PFSK-1 (cell line): ENCODE measurements around the gene EPHA5.

Experiments
- FOXP2 ChIP-seq: optimal IDR thresholded peaks from 2 replicates; pipeline ENCODE3; 2011; ENCODE audit warnings: borderline replicate concordance, control low read depth, inconsistent platforms; ENCODE audit not compliant: insufficient read depth; ENCODE audit errors: extremely low read length, extremely low read depth
- POLR2AphosphoS5 ChIP-seq: IDR thresholded peaks from 2 replicates; pipeline ENCODE4 v1.6.1; 2012; ENCODE audit warnings: low read depth, mild to moderate bottlenecking, control low read depth, low read length, moderate library complexity
- SIN3A ChIP-seq: IDR thresholded peaks from 2 replicates; pipeline ENCODE4 v1.6.1; 2012; ENCODE audit warnings: mild to moderate bottlenecking, low read length, moderate library complexity, borderline replicate concordance; ENCODE audit not compliant: insufficient read depth
- TAF1 ChIP-seq: IDR thresholded peaks from 2 replicates; pipeline ENCODE4 v1.6.1; 2012; ENCODE audit warnings: low read length, control low read depth, borderline replicate concordance; ENCODE audit not compliant: insufficient read depth
- TF ChIP-seq, protein P1 (sequence below), 2 experiments: IDR thresholded peaks; 2 replicates each; pipeline versions ENCODE4 v1.6.1 to v1.8.0; 2011 to 2012; ENCODE audit warnings: low read depth in 2 of 2, low read length in 2 of 2, control low read depth in 1 of 2, inconsistent platforms in 1 of 2, mild to moderate bottlenecking in 1 of 2, moderate library complexity in 1 of 2; ENCODE audit not compliant: insufficient read depth in 1 of 2

The EPHA5 gene

DNA sequence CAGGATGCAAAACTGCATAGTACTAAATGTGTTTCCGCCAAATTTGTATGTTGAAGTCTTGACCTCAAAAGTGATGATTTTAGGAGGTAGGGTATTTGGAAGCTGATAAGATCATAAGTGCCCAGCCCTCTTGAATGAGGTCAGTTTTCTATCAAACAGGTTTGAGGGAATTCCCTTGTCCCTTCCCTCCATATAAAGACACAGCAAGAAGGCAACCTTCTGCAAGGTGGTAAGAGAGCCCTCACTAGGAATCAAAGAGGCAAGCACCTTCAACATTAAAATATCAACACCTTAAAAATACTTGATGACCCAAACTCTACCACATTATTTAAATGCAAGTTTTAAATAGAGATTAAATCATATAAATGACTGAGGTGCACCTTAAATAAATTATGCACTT lies 288.6 kb downstream of the EPHA5 start:
- no peak for TF ChIP-seq POLR2AphosphoS5
- TF ChIP-seq SIN3A, result no peak
- TF ChIP-seq FOXP2, result no peak
- no peak for TF ChIP-seq TAF1
- TF ChIP-seq, protein P1, sequence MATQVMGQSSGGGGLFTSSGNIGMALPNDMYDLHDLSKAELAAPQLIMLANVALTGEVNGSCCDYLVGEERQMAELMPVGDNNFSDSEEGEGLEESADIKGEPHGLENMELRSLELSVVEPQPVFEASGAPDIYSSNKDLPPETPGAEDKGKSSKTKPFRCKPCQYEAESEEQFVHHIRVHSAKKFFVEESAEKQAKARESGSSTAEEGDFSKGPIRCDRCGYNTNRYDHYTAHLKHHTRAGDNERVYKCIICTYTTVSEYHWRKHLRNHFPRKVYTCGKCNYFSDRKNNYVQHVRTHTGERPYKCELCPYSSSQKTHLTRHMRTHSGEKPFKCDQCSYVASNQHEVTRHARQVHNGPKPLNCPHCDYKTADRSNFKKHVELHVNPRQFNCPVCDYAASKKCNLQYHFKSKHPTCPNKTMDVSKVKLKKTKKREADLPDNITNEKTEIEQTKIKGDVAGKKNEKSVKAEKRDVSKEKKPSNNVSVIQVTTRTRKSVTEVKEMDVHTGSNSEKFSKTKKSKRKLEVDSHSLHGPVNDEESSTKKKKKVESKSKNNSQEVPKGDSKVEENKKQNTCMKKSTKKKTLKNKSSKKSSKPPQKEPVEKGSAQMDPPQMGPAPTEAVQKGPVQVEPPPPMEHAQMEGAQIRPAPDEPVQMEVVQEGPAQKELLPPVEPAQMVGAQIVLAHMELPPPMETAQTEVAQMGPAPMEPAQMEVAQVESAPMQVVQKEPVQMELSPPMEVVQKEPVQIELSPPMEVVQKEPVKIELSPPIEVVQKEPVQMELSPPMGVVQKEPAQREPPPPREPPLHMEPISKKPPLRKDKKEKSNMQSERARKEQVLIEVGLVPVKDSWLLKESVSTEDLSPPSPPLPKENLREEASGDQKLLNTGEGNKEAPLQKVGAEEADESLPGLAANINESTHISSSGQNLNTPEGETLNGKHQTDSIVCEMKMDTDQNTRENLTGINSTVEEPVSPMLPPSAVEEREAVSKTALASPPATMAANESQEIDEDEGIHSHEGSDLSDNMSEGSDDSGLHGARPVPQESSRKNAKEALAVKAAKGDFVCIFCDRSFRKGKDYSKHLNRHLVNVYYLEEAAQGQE (IDR thresholded peaks at IDR 0.05; ENCODE audit: insufficient read depth in 1 of 2, low read depth in 2 of 2, low read length in 2 of 2), result no peak

DNA sequence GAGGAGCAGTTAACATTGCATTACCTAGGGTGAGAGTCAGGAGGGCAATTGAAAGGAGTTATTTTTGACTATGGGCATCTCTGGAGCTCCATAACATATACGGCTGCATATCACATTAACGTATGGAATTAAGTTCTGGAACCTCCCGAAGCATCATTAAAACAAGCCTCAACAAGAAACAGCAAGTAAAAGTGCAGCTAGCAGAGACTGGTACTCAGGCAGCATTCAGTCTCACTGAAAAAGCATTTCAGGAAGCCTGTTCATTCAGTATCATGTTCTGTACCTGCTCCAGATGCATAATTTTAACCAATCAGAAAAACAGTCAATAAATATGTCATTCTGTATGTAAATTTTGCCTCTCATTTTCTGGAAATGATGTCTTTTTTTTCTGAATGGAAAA lies 299.6 kb downstream of the EPHA5 start:
- TF ChIP-seq FOXP2, result no peak
- TF ChIP-seq POLR2AphosphoS5, result no peak

DNA sequence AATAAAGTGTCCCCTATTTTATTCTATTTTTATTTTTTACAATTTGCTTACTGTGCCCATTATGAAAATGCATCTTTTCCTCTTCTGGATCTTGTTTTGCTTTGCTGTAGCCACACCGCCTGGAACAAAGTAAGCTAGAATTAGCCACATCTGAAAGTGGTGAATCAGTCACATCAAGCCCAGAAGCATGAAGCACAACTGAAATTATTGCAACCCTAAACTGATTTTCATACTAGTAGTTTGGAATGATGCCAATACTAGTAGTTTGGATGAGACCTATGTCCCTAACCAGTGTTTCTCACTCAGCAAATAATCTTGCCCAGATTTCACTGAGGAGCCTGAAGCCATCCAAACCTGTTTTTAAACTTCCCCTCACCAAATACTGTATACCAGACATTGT lies 303.0 kb downstream of the EPHA5 start:
- TF ChIP-seq FOXP2, result no peak
- TF ChIP-seq SIN3A, result no peak
- TF ChIP-seq POLR2AphosphoS5, result no peak
- TF ChIP-seq TAF1, result no peak
- TF ChIP-seq, protein P1 (IDR thresholded peaks at IDR 0.05; ENCODE audit: insufficient read depth in 1 of 2, low read depth in 2 of 2, low read length in 2 of 2), result no peak

DNA sequence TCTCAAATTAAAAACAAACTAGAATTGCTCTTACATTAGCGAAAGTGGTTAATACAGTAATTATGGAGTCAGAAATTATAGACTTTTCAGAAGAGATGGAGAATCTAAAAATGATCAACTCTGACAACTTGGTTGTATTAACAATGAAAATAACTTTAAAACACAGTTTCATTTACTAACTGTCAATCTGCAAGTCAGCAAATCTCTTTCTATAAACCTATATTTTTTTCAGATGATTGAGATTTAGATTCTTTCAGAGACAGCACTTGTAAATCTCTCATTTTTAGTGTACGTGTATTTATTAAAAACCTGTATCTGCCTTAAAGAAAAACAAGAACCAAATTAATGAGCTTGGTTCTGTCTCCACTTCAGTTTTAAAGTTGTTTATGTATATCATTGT lies 311.4 kb downstream of the EPHA5 start:
- TF ChIP-seq SIN3A, result no peak
- TF ChIP-seq, protein P1 (IDR thresholded peaks at IDR 0.05; ENCODE audit: insufficient read depth in 1 of 2, low read depth in 2 of 2, low read length in 2 of 2), result no peak
- no peak for TF ChIP-seq POLR2AphosphoS5
- TF ChIP-seq TAF1, result no peak
- TF ChIP-seq FOXP2, result no peak

DNA sequence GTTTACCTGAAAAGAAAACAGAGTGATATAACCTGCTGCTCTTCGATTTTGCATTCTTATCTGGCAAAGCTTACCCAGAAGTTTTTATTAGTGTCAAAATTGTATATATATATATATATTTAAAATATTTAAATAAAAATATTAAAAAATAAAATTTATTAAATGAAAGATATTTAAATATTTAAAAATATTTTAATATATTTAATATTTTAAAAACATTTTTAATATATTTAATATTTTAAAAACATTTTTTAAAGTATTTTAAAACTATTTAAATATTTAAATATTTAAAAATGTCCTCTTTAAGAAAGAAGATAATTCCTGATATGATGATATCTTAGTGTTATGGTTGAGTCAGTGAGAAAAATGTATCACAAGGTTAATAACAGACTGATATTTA lies 317.2 kb downstream of the EPHA5 start:
- no peak for TF ChIP-seq POLR2AphosphoS5
- no peak for TF ChIP-seq SIN3A
- no peak for TF ChIP-seq FOXP2
- TF ChIP-seq, protein P1 (IDR thresholded peaks at IDR 0.05; ENCODE audit: insufficient read depth in 1 of 2, low read depth in 2 of 2, low read length in 2 of 2), result no peak
- no peak for TF ChIP-seq TAF1
